WTC11 (cell line): ENCODE results near the gene DMD. TPM values are rescaled to one million over a fixed set of nuclear protein-coding genes. Genes with fewer than 3 reads are reported as not detected.

Source experiments
- ATAC-seq: fragments of 200-7000 bp; cut with Tn5 transposase; 2 replicates; pipeline ENCODE4 v1.10.0; 2021; ENCODE audit warnings: mild to moderate bottlenecking, moderate library complexity
- CTCF ChIA-PET: fragments of 300-600 bp; sonication (Branson Sonifier 250); formaldehyde crosslinking; loops from one replicate; lab custom pipeline; 2021; ENCODE audit warnings: antibody characterized with exemption; lab: Charles Lee
- POLR2A ChIA-PET: fragments of 350-600 bp; sonication (Branson Sonifier 250); formaldehyde crosslinking; loops from one replicate; lab custom pipeline; 2021; ENCODE audit warnings: antibody characterized with exemption; lab: Charles Lee
- DNase-seq: peaks from one replicate; pipeline ENCODE4 v3.0.0; 2021; ENCODE audit warnings: low spot score
- H3K27ac Mint-ChIP-seq: 2 replicates; pipeline ENCODE4 v1.8.0; 2021; ENCODE audit warnings: mixed read lengths
- H3K27me3 Mint-ChIP-seq: 2 replicates; pipeline ENCODE4 v1.8.0; 2021; ENCODE audit warnings: low read depth, mild to moderate bottlenecking, moderate library complexity, mixed read lengths
- H3K36me3 Mint-ChIP-seq: 2 replicates; pipeline ENCODE4 v1.8.0; 2021; ENCODE audit warnings: mixed read lengths
- H3K4me1 Mint-ChIP-seq: 2 replicates; pipeline ENCODE4 v1.8.0; 2022; ENCODE audit warnings: mixed read lengths
- H3K4me3 Mint-ChIP-seq: 2 replicates; pipeline ENCODE4 v1.8.0; 2021; ENCODE audit warnings: mild to moderate bottlenecking, moderate library complexity, mixed read lengths
- H3K9me3 Mint-ChIP-seq: 2 replicates; pipeline ENCODE4 v1.8.0; 2021; ENCODE audit warnings: mixed read lengths
- AFF4 ChIP-seq: sonication (generic); formaldehyde crosslinking; IDR thresholded peaks from 2 replicates; pipeline ENCODE4 v1.8.1; 2023; ENCODE audit warnings: mild to moderate bottlenecking, missing genetic modification reagents, borderline replicate concordance
- ATF1 ChIP-seq: sonication (generic); formaldehyde crosslinking; IDR thresholded peaks from 2 replicates; pipeline ENCODE4 v1.8.1; 2023; ENCODE audit warnings: mild to moderate bottlenecking, moderate library complexity, missing genetic modification reagents
- ATF6 ChIP-seq: sonication (generic); formaldehyde crosslinking; IDR thresholded peaks from 2 replicates; pipeline ENCODE4 v1.8.1; 2023; ENCODE audit warnings: mild to moderate bottlenecking, missing genetic modification reagents
- ELF4 ChIP-seq: sonication (generic); formaldehyde crosslinking; IDR thresholded peaks from 2 replicates; pipeline ENCODE4 v1.8.1; 2022; ENCODE audit warnings: low read depth, mild to moderate bottlenecking, moderate library complexity, missing genetic modification reagents
- ESRRA ChIP-seq: sonication (generic); formaldehyde crosslinking; IDR thresholded peaks from 2 replicates; pipeline ENCODE4 v1.8.1; 2022; ENCODE audit warnings: mild to moderate bottlenecking, missing genetic modification reagents, borderline replicate concordance
- FOXJ3 ChIP-seq: sonication (generic); formaldehyde crosslinking; IDR thresholded peaks from 2 replicates; pipeline ENCODE4 v1.9.0; 2021; ENCODE audit warnings: missing genetic modification reagents, mild to moderate bottlenecking, borderline replicate concordance
- NR3C1 ChIP-seq: sonication (generic); formaldehyde crosslinking; conservative IDR thresholded peaks from 2 replicates; pipeline ENCODE4 v1.8.1; 2023; ENCODE audit warnings: low read depth, mild to moderate bottlenecking, missing genetic modification reagents
- RELA ChIP-seq: sonication (generic); formaldehyde crosslinking; IDR thresholded peaks from 2 replicates; pipeline ENCODE4 v1.8.1; 2022; ENCODE audit warnings: missing genetic modification reagents, mild to moderate bottlenecking, borderline replicate concordance
- ZNF219 ChIP-seq: sonication (generic); formaldehyde crosslinking; IDR thresholded peaks from 2 replicates; pipeline ENCODE4 v1.8.0; 2023; ENCODE audit warnings: missing genetic modification reagents, mild to moderate bottlenecking, borderline replicate concordance
- ZNF232 ChIP-seq: sonication (generic); formaldehyde crosslinking; IDR thresholded peaks from 2 replicates; pipeline ENCODE4 v1.8.0; 2022; ENCODE audit warnings: mild to moderate bottlenecking, missing genetic modification reagents
- ZNF532 ChIP-seq: fragments of 250-450 bp; sonication (Bioruptor Pico); IDR thresholded peaks from 2 replicates; pipeline ENCODE4 v1.9.0; 2021; ENCODE audit warnings: mild to moderate bottlenecking, borderline replicate concordance
- total RNA-seq: library from RNA; stranded (reverse); gene quantifications from 3 replicates; pipeline ENCODE4 v1.2.3, GENCODE V29; 2021
- TF ChIP-seq, protein P1 (sequence below): sonication (generic); formaldehyde crosslinking; IDR thresholded peaks from 2 replicates; pipeline ENCODE4 v1.8.1; 2022; ENCODE audit warnings: missing genetic modification reagents, borderline replicate concordance
- TF ChIP-seq, protein P2 (sequence below): sonication (generic); formaldehyde crosslinking; IDR thresholded peaks from 2 replicates; pipeline ENCODE4 v1.8.1; 2023; ENCODE audit warnings: mild to moderate bottlenecking, missing genetic modification reagents
- TF ChIP-seq, protein P3 (sequence below): sonication (generic); formaldehyde crosslinking; IDR thresholded peaks from 2 replicates; pipeline ENCODE4 v1.8.1; 2023; ENCODE audit warnings: mild to moderate bottlenecking, missing genetic modification reagents, moderate library complexity

DMD gene
- total RNA-seq, 1 experiment from 2014 or later, result 9.1 TPM

- no peak for TF ChIP-seq AFF4 (CRISPR knock-in tag)
- TF ChIP-seq ATF6 (CRISPR knock-in tag), result no peak
- TF ChIP-seq ATF1 (CRISPR knock-in tag), result no peak
- TF ChIP-seq ESRRA, result no peak
- no peak for TF ChIP-seq ELF4 (CRISPR knock-in tag)
- TF ChIP-seq RELA, result no peak
- TF ChIP-seq, protein P1, sequence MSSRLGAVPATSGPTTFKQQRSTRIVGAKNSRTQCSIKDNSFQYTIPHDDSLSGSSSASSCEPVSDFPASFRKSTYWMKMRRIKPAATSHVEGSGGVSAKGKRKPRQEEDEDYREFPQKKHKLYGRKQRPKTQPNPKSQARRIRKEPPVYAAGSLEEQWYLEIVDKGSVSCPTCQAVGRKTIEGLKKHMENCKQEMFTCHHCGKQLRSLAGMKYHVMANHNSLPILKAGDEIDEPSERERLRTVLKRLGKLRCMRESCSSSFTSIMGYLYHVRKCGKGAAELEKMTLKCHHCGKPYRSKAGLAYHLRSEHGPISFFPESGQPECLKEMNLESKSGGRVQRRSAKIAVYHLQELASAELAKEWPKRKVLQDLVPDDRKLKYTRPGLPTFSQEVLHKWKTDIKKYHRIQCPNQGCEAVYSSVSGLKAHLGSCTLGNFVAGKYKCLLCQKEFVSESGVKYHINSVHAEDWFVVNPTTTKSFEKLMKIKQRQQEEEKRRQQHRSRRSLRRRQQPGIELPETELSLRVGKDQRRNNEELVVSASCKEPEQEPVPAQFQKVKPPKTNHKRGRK (CRISPR knock-in tag), result no peak
- TF ChIP-seq ZNF219 (CRISPR knock-in tag), result no peak
- no peak for TF ChIP-seq FOXJ3 (CRISPR knock-in tag)
- TF ChIP-seq NR3C1 (CRISPR knock-in tag), result no peak
- TF ChIP-seq, protein P2, sequence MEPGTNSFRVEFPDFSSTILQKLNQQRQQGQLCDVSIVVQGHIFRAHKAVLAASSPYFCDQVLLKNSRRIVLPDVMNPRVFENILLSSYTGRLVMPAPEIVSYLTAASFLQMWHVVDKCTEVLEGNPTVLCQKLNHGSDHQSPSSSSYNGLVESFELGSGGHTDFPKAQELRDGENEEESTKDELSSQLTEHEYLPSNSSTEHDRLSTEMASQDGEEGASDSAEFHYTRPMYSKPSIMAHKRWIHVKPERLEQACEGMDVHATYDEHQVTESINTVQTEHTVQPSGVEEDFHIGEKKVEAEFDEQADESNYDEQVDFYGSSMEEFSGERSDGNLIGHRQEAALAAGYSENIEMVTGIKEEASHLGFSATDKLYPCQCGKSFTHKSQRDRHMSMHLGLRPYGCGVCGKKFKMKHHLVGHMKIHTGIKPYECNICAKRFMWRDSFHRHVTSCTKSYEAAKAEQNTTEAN (CRISPR knock-in tag), result no peak
- TF ChIP-seq, protein P3, sequence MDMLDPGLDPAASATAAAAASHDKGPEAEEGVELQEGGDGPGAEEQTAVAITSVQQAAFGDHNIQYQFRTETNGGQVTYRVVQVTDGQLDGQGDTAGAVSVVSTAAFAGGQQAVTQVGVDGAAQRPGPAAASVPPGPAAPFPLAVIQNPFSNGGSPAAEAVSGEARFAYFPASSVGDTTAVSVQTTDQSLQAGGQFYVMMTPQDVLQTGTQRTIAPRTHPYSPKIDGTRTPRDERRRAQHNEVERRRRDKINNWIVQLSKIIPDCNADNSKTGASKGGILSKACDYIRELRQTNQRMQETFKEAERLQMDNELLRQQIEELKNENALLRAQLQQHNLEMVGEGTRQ, result no peak
- no peak for TF ChIP-seq ZNF232 (CRISPR knock-in tag)
- TF ChIP-seq ZNF532, result no peak
- no peak for ATAC-seq
- no peak for DNase-seq
- Mint-ChIP-seq H3K27me3 (no peaks in the 10 kb centered on the region), H3K4me3 (no peak overlapping the region), H3K4me1 (no peaks in the 10 kb centered on the region; the same call in 1 of the 2 replicates), H3K27ac (no peak overlapping the region), H3K36me3 (no peaks in the 10 kb centered on the region), H3K9me3 (no peaks in the 10 kb centered on the region)
- CTCF ChIA-PET, result no interaction called here
- POLR2A ChIA-PET, result no interaction called here
Measured at GRCh38 chrX:31333165-31333831, 1878.1 kb downstream of the DMD start.
